Vagina (tissue), 2 donors: ENCODE data around the gene ATP6V0B. TPM values are rescaled to one million over a fixed set of nuclear protein-coding genes. Genes with fewer than 3 reads are reported as not detected.

Source experiments
- DNase-seq, 2 donors: peaks; one replicate each; pipeline ENCODE4 v3.0.0-alpha.2; 2017; ENCODE audit errors: extremely low spot score in 2 of 2
- H3K27ac ChIP-seq: fragments of 200-600 bp; sonication (generic); one replicate; pipeline ENCODE4 v1.5.1; 2019
- H3K27me3 ChIP-seq: fragments of 200-600 bp; sonication (generic); one replicate; pipeline ENCODE4 v1.5.1; 2019
- H3K36me3 ChIP-seq, 2 donors: fragments of 200-600 bp; sonication (generic); one replicate each; pipeline ENCODE4 v1.5.1; 2017 to 2019
- H3K4me1 ChIP-seq: fragments of 200-600 bp; sonication (generic); one replicate; pipeline ENCODE4 v1.5.1; 2019
- H3K4me3 ChIP-seq, 2 donors: fragments of 200-600 bp; sonication (generic); 1 replicate in 1 of 2; 2 replicates in 1 of 2; pipeline ENCODE4 v1.5.1; 2016 to 2019
- H3K9me3 ChIP-seq: fragments of 200-600 bp; sonication (generic); one replicate; pipeline ENCODE4 v1.5.1; 2019
- CTCF ChIP-seq, 3 experiments: fragments of 450-650 bp in 2 of 3; fragments of 200-600 bp in 1 of 3; sonication (generic) in 1 of 3; IDR thresholded peaks; one replicate each; pipeline ENCODE4 v1.5.1; 2017 to 2019; ENCODE audit warnings: antibody characterized with exemption in 3 of 3, mild to moderate bottlenecking in 2 of 3, moderate library complexity in 2 of 3
- POLR2A ChIP-seq, 2 donors: fragments of 450-650 bp; IDR thresholded peaks; one replicate each; pipeline ENCODE4 v1.6.1; 2017; ENCODE audit warnings: antibody characterized with exemption in 2 of 2, mild to moderate bottlenecking in 2 of 2, moderate library complexity in 2 of 2
- POLR2AphosphoS5 ChIP-seq, 2 donors: sonication (generic); formaldehyde crosslinking; IDR thresholded peaks; one replicate each; pipeline ENCODE4 v1.9.0; 2017; ENCODE audit warnings: antibody characterized with exemption in 2 of 2, mild to moderate bottlenecking in 2 of 2, low read depth in 1 of 2; ENCODE audit not compliant: insufficient read depth in 1 of 2
- intact Hi-C: fragments of 100-400 bp; cut with DNase I; formaldehyde crosslinking; loops from one replicate; pipeline ENCODE4 v1.15.1; 2023
- total RNA-seq: library from RNA; depleted of rRNA; stranded (reverse); fragments of >200 nt; gene quantifications from one replicate; pipeline ENCODE4 v1.2.3, GENCODE V29; 2016

The ATP6V0B gene
- total RNA-seq, 1 donor from 2014 or later = 71.5 TPM

- H3K27me3 ChIP-seq = no peaks in the 10 kb centered on the region
- H3K36me3 ChIP-seq = peaks cover 0 to 9% of the 10 kb centered on the region in 2 donors
- no peak overlapping the region for H3K27ac ChIP-seq
- H3K4me1 ChIP-seq = peaks cover 24% of the 10 kb centered on the region
- H3K9me3 ChIP-seq = no peaks in the 10 kb centered on the region
- intact Hi-C loops = no loop called here
- H3K4me3 ChIP-seq = peak overlapping the region; percentile 76 to 77
- no peak for DNase-seq
- TF ChIP-seq CTCF (IDR thresholded peaks at IDR 0.05) (no peak), POLR2AphosphoS5 (IDR thresholded peaks at IDR 0.05; ENCODE audit: insufficient read depth in 1 of 2, low read depth in 1 of 2) (no peak), POLR2A (IDR thresholded peaks at IDR 0.05) (no peak)
Observed at GRCh38 chr1:43970502-43970901, 4.3 kb upstream of the ATP6V0B start.

GRCh38 chr1:43970911-43971310, 3.8 kb upstream of the ATP6V0B start:
- TF ChIP-seq POLR2AphosphoS5 (IDR thresholded peaks at IDR 0.05; ENCODE audit: insufficient read depth in 1 of 2, low read depth in 1 of 2) (no peak), CTCF (IDR thresholded peaks at IDR 0.05) (no peak), POLR2A (IDR thresholded peaks at IDR 0.05) (no peak)
- no peaks in the 10 kb centered on the region for H3K27me3 ChIP-seq
- H3K36me3 ChIP-seq = peaks cover 0 to 9% of the 10 kb centered on the region in 2 donors
- no peaks in the 10 kb centered on the region for H3K9me3 ChIP-seq
- peak overlapping the region in 1 of 2 donors; percentile 76 for H3K4me3 ChIP-seq
- H3K4me1 ChIP-seq = peaks cover 28% of the 10 kb centered on the region
- DNase-seq = no peak
- H3K27ac ChIP-seq = no peak overlapping the region
- intact Hi-C loops = no loop called here

GRCh38 chr1:43971336-43971980, 3.3 kb upstream of the ATP6V0B start:
- H3K27me3 ChIP-seq = no peaks in the 10 kb centered on the region
- no peak overlapping the region for H3K27ac ChIP-seq

GRCh38 chr1:43973981-43974442, 748 bp upstream of the ATP6V0B start:
- peak overlapping the region; percentile 92 for H3K27ac ChIP-seq
- intact Hi-C loops = no loop called here
- peak overlapping the region; percentile 76 to 94 for H3K4me3 ChIP-seq
- peaks cover 0 to 20% of the 10 kb centered on the region in 2 donors for H3K36me3 ChIP-seq
- no peak for DNase-seq
- H3K4me1 ChIP-seq = peaks cover 56% of the 10 kb centered on the region
- H3K27me3 ChIP-seq = no peaks in the 10 kb centered on the region
- no peak for TF ChIP-seq POLR2AphosphoS5 (IDR thresholded peaks at IDR 0.05; ENCODE audit: insufficient read depth in 1 of 2, low read depth in 1 of 2)
- TF ChIP-seq POLR2A (IDR thresholded peaks at IDR 0.05) = no peak
- no peak for TF ChIP-seq CTCF (IDR thresholded peaks at IDR 0.05)
- H3K9me3 ChIP-seq = no peaks in the 10 kb centered on the region

More at GRCh38 chr1:43971336-43971980, 3.3 kb upstream of the ATP6V0B start:
- intact Hi-C loops = no loop called here
- H3K9me3 ChIP-seq = no peaks in the 10 kb centered on the region
- no peak overlapping the region for H3K4me3 ChIP-seq
- peaks cover 33% of the 10 kb centered on the region for H3K4me1 ChIP-seq
- TF ChIP-seq POLR2AphosphoS5 (IDR thresholded peaks at IDR 0.05; ENCODE audit: insufficient read depth in 1 of 2, low read depth in 1 of 2) (no peak), POLR2A (IDR thresholded peaks at IDR 0.05) (no peak), CTCF (IDR thresholded peaks at IDR 0.05) (no peak)
- H3K36me3 ChIP-seq = peaks cover 0 to 11% of the 10 kb centered on the region in 2 donors
- no peak for DNase-seq
